Body of pancreas (tissue), 4 donors: ENCODE data around the gene SRR.

Experiments
- POLR2A ChIP-seq, 3 donors: fragments of 450-650 bp; IDR thresholded peaks; one replicate each; pipeline ENCODE4 v1.6.1; 2016; ENCODE audit warnings: antibody characterized with exemption in 3 of 3, mild to moderate bottlenecking in 2 of 3
- TF ChIP-seq, protein P1 (sequence below), 7 experiments: fragments of 450-650 bp in 4 of 7; fragments of 200-600 bp in 3 of 7; sonication (generic) in 3 of 7; IDR thresholded peaks; one replicate each; pipeline ENCODE4 v1.5.1; 2016 to 2019; ENCODE audit warnings: antibody characterized with exemption in 7 of 7

GRCh38 chr17:2277429-2278170, 26.1 kb upstream of the SRR start:
- no peak for TF ChIP-seq POLR2A (IDR thresholded peaks at IDR 0.05)
- TF ChIP-seq, protein P1, sequence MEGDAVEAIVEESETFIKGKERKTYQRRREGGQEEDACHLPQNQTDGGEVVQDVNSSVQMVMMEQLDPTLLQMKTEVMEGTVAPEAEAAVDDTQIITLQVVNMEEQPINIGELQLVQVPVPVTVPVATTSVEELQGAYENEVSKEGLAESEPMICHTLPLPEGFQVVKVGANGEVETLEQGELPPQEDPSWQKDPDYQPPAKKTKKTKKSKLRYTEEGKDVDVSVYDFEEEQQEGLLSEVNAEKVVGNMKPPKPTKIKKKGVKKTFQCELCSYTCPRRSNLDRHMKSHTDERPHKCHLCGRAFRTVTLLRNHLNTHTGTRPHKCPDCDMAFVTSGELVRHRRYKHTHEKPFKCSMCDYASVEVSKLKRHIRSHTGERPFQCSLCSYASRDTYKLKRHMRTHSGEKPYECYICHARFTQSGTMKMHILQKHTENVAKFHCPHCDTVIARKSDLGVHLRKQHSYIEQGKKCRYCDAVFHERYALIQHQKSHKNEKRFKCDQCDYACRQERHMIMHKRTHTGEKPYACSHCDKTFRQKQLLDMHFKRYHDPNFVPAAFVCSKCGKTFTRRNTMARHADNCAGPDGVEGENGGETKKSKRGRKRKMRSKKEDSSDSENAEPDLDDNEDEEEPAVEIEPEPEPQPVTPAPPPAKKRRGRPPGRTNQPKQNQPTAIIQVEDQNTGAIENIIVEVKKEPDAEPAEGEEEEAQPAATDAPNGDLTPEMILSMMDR (IDR thresholded peaks at IDR 0.05): no peak
